GM12878 (cell line): Measurements from ENCODE around the gene IFNLR1. TPM values are rescaled to one million over a fixed set of nuclear protein-coding genes. Genes with fewer than 3 reads are reported as not detected.

Source experiments
- ATAC-seq: fragments of 200-7000 bp; cut with Tn5 transposase; 3 replicates; pipeline ENCODE4 v1.9.1; 2020; ENCODE audit warnings: mild to moderate bottlenecking, moderate library complexity
- BruUV-seq: library from RNA; stranded (reverse); fragments of 400-500 nt; replicated peaks from 2 replicates; lab custom pipeline; 2021; lab: Mats Ljungman, UMichigan
- CTCF ChIA-PET: fragments of 300-600 bp; sonication (Branson Sonifier 250); formaldehyde crosslinking; extraction: SDS; loops from one replicate; lab custom pipeline; 2021; ENCODE audit warnings: inconsistent platforms; lab: Yijun Ruan, JAX
- POLR2A ChIA-PET: fragments of 350-600 bp; formaldehyde crosslinking; extraction: SDS; loops from one replicate; lab custom pipeline; 2021; ENCODE audit warnings: inconsistent platforms; lab: Charles Lee
- RAD21 ChIA-PET: fragments of 300-600 bp; sonication (Branson Sonifier 250); formaldehyde crosslinking; loops from one replicate; lab custom pipeline; 2023; ENCODE audit warnings: antibody characterized with exemption; ENCODE audit not compliant: unreplicated experiment; lab: Charles Lee
- SMC1A ChIA-PET: fragments of 300-600 bp; sonication (Branson Sonifier 250); formaldehyde crosslinking; loops from one replicate; lab custom pipeline; 2023; ENCODE audit not compliant: unreplicated experiment, uncharacterized antibody; lab: Charles Lee
- DNase-seq: peaks from one replicate; pipeline ENCODE4 v3.0.0-alpha.2; 2011; ENCODE audit warnings: low read depth, low spot score
- FAIRE-seq: peaks from 3 replicates; lab custom pipeline; 2011; peaks lifted over from hg19 to GRCh38; lab: Jason Lieb, UNC
- H2AFZ ChIP-seq: 2 replicates; pipeline ENCODE4 v1.6.0; 2011; ENCODE audit warnings: low read depth, low read length, control low read depth; ENCODE audit not compliant: control insufficient read depth
- H3K27ac ChIP-seq: 2 replicates; pipeline ENCODE4 v1.5.1; 2011; ENCODE audit warnings: control low read depth; ENCODE audit not compliant: control insufficient read depth, insufficient read depth
- H3K27me3 ChIP-seq, 2 experiments: replicated peaks in 1 of 2; 2 replicates each; pipeline versions ENCODE4 v1.6.0 to v1.6.1; 2011; ENCODE audit warnings: low read length in 1 of 2; ENCODE audit not compliant: control insufficient read depth in 2 of 2, insufficient read depth in 2 of 2
- H3K36me3 ChIP-seq, 2 experiments: 2 replicates each; pipeline ENCODE4 v1.5.1; 2011; ENCODE audit warnings: low read length in 1 of 2; ENCODE audit not compliant: control insufficient read depth in 2 of 2, insufficient read depth in 2 of 2
- H3K4me1 ChIP-seq: 2 replicates; pipeline ENCODE4 v1.6.1; 2011; ENCODE audit warnings: mild to moderate bottlenecking, low read length, moderate library complexity, mixed read lengths; ENCODE audit not compliant: control insufficient read depth, insufficient read depth
- H3K4me2 ChIP-seq: 2 replicates; pipeline ENCODE4 v1.6.0; 2011; ENCODE audit warnings: control low read depth; ENCODE audit not compliant: control insufficient read depth, insufficient read depth
- H3K4me3 ChIP-seq: fragments of 200-600 bp; sonication (generic); 2 replicates; pipeline ENCODE4 v1.5.1; 2016
- H3K79me2 ChIP-seq: 2 replicates; pipeline ENCODE4 v1.6.0; 2011; ENCODE audit warnings: low read length; ENCODE audit not compliant: control insufficient read depth, insufficient read depth
- H3K9ac ChIP-seq: 2 replicates; pipeline ENCODE4 v1.8.0; 2011; ENCODE audit warnings: low read length, control low read depth, mixed read lengths; ENCODE audit not compliant: control insufficient read depth, insufficient read depth
- H3K9me3 ChIP-seq: replicated peaks from 3 replicates; pipeline ENCODE4 v1.5.1; 2011; ENCODE audit warnings: mild to moderate bottlenecking, low read length; ENCODE audit not compliant: control insufficient read depth, insufficient read depth
- H4K20me1 ChIP-seq: 2 replicates; pipeline ENCODE4 v1.6.0; 2011; ENCODE audit not compliant: control insufficient read depth, insufficient read depth
- ATF3 ChIP-seq: IDR thresholded peaks from 2 replicates; pipeline ENCODE4 v1.6.1; 2011; ENCODE audit warnings: low read depth, mild to moderate bottlenecking, low read length, moderate library complexity, borderline replicate concordance; ENCODE audit errors: extremely low read depth
- CBX3 ChIP-seq: fragments of 200-600 bp; sonication (generic); IDR thresholded peaks from 2 replicates; pipeline ENCODE4 v1.6.1; 2016; ENCODE audit warnings: low read depth, borderline replicate concordance
- CHD1 ChIP-seq: IDR thresholded peaks from 2 replicates; pipeline ENCODE4 v1.6.1; 2012; ENCODE audit warnings: low read depth, low read length, improper control_type of control experiment
- ELK1 ChIP-seq: IDR thresholded peaks from 2 replicates; pipeline ENCODE4 v1.6.1; 2012; ENCODE audit warnings: low read depth, low read length, improper control_type of control experiment
- HSF1 ChIP-seq: fragments of 150-350 bp; IDR thresholded peaks from 2 replicates; pipeline ENCODE4 v1.6.1; 2014; ENCODE audit warnings: mild to moderate bottlenecking, low read depth, low read length
- IKZF2 ChIP-seq, 2 experiments: fragments of 450-650 bp; IDR thresholded peaks; 2 replicates each; pipeline ENCODE4 v1.6.1; 2017; ENCODE audit warnings: mild to moderate bottlenecking in 2 of 2, moderate library complexity in 2 of 2
- IRF5 ChIP-seq: fragments of 450-650 bp; IDR thresholded peaks from 2 replicates; pipeline ENCODE4 v1.6.1; 2017; ENCODE audit warnings: borderline replicate concordance
- MEF2A ChIP-seq: IDR thresholded peaks from 2 replicates; pipeline ENCODE4 v1.6.1; 2011; ENCODE audit warnings: low read depth, mild to moderate bottlenecking, low read length, moderate library complexity; ENCODE audit not compliant: insufficient read depth
- NBN ChIP-seq: fragments of 450-650 bp; IDR thresholded peaks from 2 replicates; pipeline ENCODE4 v1.6.1; 2016
- NR2F1 ChIP-seq: fragments of 450-650 bp; conservative IDR thresholded peaks from 2 replicates; pipeline ENCODE4 v1.6.1; 2017; ENCODE audit warnings: mild to moderate bottlenecking
- SMAD5 ChIP-seq: IDR thresholded peaks from 2 replicates; pipeline ENCODE4 v1.6.1; 2016; ENCODE audit warnings: antibody characterized with exemption, low read depth
- SPI1 ChIP-seq: IDR thresholded peaks from 2 replicates; pipeline ENCODE4 v1.6.1; 2011; ENCODE audit warnings: low read depth, mild to moderate bottlenecking, low read length, moderate library complexity, borderline replicate concordance; ENCODE audit not compliant: insufficient read depth
- ZBTB40 ChIP-seq: fragments of 450-650 bp; IDR thresholded peaks from 2 replicates; pipeline ENCODE4 v1.6.1; 2016; ENCODE audit warnings: mild to moderate bottlenecking, moderate library complexity, borderline replicate concordance
- WGBS: methylation state at CpG from one replicate; pipeline ENCODE4 v1.1.6; 2016; ENCODE audit warnings: low lambda C conversion rate; ENCODE audit not compliant: insufficient replicate concordance, insufficient coverage; ENCODE audit errors: missing lambda C conversion rate; 5-methylcytosine and 5-hydroxymethylcytosine counted together
- in situ Hi-C: fragments of 300-500 bp; cut with MboI; formaldehyde crosslinking; loops from 9 replicates; pipeline ENCODE4 v1.14.3; 2018; ENCODE audit warnings: mixed read lengths
- intact Hi-C: fragments of 100-400 bp; cut with micrococcal nuclease; formaldehyde crosslinking; loops from one replicate; pipeline ENCODE4 v1.14.2; 2022; ENCODE audit not compliant: unreplicated experiment
- polyA plus RNA-seq, 11 experiments: library from polyadenylated mRNA; depleted of rRNA in 4 of 11; unstranded in 6 of 11; stranded (reverse) in 5 of 11; fragments of >200 nt; fragmentation: Nextera tagmentation in 4 of 11; fragmentation: Illumina TruSeq in 1 of 11; extraction: Ambion mirVana in 4 of 11; extraction: Trizol in 1 of 11; gene quantifications; 1 replicate in 1 of 11; 2 replicates in 10 of 11; pipeline versions ENCODE4 v1.2.1 to v1.2.3, GENCODE V29; 2011 to 2016; ENCODE audit warnings: inconsistent platforms in 2 of 11, missing spikeins in 2 of 11, low read depth in 1 of 11
- total RNA-seq, 4 experiments: library from RNA; depleted of rRNA in 3 of 4; stranded (reverse); fragments of >200 nt in 3 of 4; fragmentation: Illumina TruSeq in 1 of 4; extraction: Trizol in 1 of 4; gene quantifications; 2 replicates each; pipeline versions ENCODE4 v1.2.1 to v1.2.3, GENCODE V29; 2013 to 2021

The IFNLR1 gene
- total and polyA plus RNA-seq, 10 of the 15 experiments (the other 5 are each of a cell fraction or from before 2014, with no cell fraction given), result 0.31 to 5.6 (median 3.9) TPM

GRCh38 chr1:24206516-24207394, 19.7 kb upstream of the IFNLR1 start:
- FAIRE-seq (no peak), ATAC-seq (no peak), DNase-seq (no peak)
- RAD21 ChIA-PET, result no interaction called here
- CTCF ChIA-PET, result interaction anchor here (7.3 kb wide), 1 partner anchor 185 kb away, joined by 102 read pairs; no protein-coding TSS in a partner anchor
- Histone ChIP-seq H3K4me2 (no peak overlapping the region), H3K9ac (no peak overlapping the region), H4K20me1 (no peaks in the 10 kb centered on the region; the same call in 1 of the 2 replicates), H3K36me3 (no peaks in the 10 kb centered on the region), H3K4me3 (no peak overlapping the region), H3K79me2 (no peaks in the 10 kb centered on the region), H3K27me3 (no peaks in the 10 kb centered on the region; a peak in 2 of 4 replicates), H3K9me3 (no peaks in the 10 kb centered on the region; the same call in 2 of the 3 replicates), H3K4me1 (peaks cover 23% of the 10 kb centered on the region), H3K27ac (no peak overlapping the region), H2AFZ (no peak overlapping the region)
- POLR2A ChIA-PET, result interaction anchor here (1.2 kb wide), 1 partner anchor 145 kb away, joined by 3 read pairs; no protein-coding TSS in a partner anchor
- SMC1A ChIA-PET, result no interaction called here
- no TSS peak for BruUV-seq
- 43% methylated on average over 12 of the region's 12 CpGs for WGBS
- intact Hi-C loops (no loop called here), in situ Hi-C loops (no loop called here)
- TF ChIP-seq NR2F1 (no peak), SPI1 (no peak), NBN (no peak), ELK1 (no peak), IRF5 (no peak), ATF3 (no peak), MEF2A (no peak), SMAD5 (no peak), ZBTB40 (no peak), CBX3 (no peak), HSF1 (no peak), IKZF2 (IDR thresholded peaks at IDR 0.05) (no peak), CHD1 (no peak)
